ENCODE data around the gene LDLRAD1. TPM values are rescaled to one million over a fixed set of nuclear protein-coding genes. Genes with fewer than 3 reads are reported as not detected.

The LDLRAD1 gene
- total and polyA plus RNA-seq, 4 donors = 8.0 to 30.1 (median 26.8) TPM

DNA sequence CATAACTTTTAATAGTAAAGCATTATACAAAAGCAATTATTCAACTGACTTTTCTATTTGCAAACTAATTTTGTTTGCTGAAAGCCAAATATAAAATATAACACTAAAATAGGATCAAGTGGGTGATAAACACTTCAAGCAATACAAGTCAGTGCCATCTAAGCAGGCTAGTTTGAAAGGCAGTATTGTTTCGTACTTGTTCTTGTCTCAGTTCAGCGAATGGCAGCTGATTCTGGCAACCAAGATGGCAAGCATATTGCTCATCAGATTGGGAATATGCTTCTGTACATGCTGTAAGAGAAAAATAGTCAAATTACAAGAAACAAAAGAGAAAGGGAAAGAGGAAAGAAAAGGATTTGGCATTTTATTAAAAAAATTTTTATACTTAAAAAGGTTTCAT is 27.5 kb upstream of the LDLRAD1 start:
- H3K9ac ChIP-seq (ENCODE audit: insufficient read depth in 1 of 2, low read length in 2 of 2) = no peak overlapping the region
- no peaks in the 10 kb centered on the region for H3K9me3 ChIP-seq (ENCODE audit: control insufficient read depth in 4 of 4, insufficient read depth in 3 of 4, low read length in 3 of 4)
- ATAC-seq (ENCODE audit: insufficient read depth, low FRiP score) (no peak), DNase-seq (no peak)
- peaks cover 0 to 9% (median 3%) of the 10 kb centered on the region in 5 donors for H3K4me1 ChIP-seq (ENCODE audit: control insufficient read depth in 5 of 5, insufficient read depth in 5 of 5, low read length in 5 of 5)
- no peak overlapping the region for H3K4me3 ChIP-seq
- no peaks in the 10 kb centered on the region for H3K27me3 ChIP-seq (ENCODE audit: control insufficient read depth in 3 of 3, insufficient read depth in 3 of 3, low read length in 2 of 3)
- no peak overlapping the region for H3K27ac ChIP-seq (ENCODE audit: low read depth in 1 of 2, low read length in 1 of 2)
- 91 to 94% methylated on average over 2 of the region's 2 CpGs for WGBS, 2 donors
- TF ChIP-seq, protein P1, sequence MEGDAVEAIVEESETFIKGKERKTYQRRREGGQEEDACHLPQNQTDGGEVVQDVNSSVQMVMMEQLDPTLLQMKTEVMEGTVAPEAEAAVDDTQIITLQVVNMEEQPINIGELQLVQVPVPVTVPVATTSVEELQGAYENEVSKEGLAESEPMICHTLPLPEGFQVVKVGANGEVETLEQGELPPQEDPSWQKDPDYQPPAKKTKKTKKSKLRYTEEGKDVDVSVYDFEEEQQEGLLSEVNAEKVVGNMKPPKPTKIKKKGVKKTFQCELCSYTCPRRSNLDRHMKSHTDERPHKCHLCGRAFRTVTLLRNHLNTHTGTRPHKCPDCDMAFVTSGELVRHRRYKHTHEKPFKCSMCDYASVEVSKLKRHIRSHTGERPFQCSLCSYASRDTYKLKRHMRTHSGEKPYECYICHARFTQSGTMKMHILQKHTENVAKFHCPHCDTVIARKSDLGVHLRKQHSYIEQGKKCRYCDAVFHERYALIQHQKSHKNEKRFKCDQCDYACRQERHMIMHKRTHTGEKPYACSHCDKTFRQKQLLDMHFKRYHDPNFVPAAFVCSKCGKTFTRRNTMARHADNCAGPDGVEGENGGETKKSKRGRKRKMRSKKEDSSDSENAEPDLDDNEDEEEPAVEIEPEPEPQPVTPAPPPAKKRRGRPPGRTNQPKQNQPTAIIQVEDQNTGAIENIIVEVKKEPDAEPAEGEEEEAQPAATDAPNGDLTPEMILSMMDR (IDR thresholded peaks at IDR 0.05; ENCODE audit: control extremely low read depth, extremely low read depth) = no peak
- H3K36me3 ChIP-seq (ENCODE audit: control insufficient read depth in 4 of 4, insufficient read depth in 4 of 4, low read length in 4 of 4) = peaks cover 1 to 18% (median 13%) of the 10 kb centered on the region in 4 donors

DNA sequence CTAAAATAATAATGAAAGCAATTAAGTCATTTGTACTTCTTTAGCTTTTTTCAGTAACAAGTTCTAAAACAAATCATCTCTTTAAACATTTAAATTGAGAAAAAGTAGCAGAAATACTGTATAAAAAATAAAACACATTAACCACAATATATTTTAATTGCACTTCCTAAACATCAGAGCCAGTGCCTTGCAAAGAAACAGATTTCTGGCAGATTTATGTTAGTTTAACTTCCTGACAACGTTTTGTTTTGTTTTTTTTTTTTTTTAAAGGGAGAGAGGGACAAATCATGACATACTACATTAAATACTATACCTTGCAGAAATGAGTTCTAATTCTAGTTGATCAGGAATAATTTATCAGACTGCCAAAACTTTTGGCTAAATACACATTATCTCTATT is 23.8 kb upstream of the LDLRAD1 start:
- Histone ChIP-seq H3K27ac (ENCODE audit: low read depth in 1 of 2, low read length in 1 of 2) (no peak overlapping the region), H3K9me3 (ENCODE audit: control insufficient read depth in 4 of 4, insufficient read depth in 3 of 4, low read length in 3 of 4) (no peaks in the 10 kb centered on the region), H3K4me3 (no peak overlapping the region), H3K9ac (ENCODE audit: insufficient read depth in 1 of 2, low read length in 2 of 2) (no peak overlapping the region), H3K4me1 (ENCODE audit: control insufficient read depth in 5 of 5, insufficient read depth in 5 of 5, low read length in 5 of 5) (peaks cover 0 to 5% (median 0%) of the 10 kb centered on the region in 5 donors), H3K27me3 (ENCODE audit: control insufficient read depth in 3 of 3, insufficient read depth in 3 of 3, low read length in 2 of 3) (no peaks in the 10 kb centered on the region), H3K36me3 (ENCODE audit: control insufficient read depth in 4 of 4, insufficient read depth in 4 of 4, low read length in 4 of 4) (peaks cover 8 to 42% (median 19%) of the 10 kb centered on the region in 4 donors)
- DNase-seq (no peak), ATAC-seq (ENCODE audit: insufficient read depth, low FRiP score) (no peak)
- TF ChIP-seq, protein P1 (IDR thresholded peaks at IDR 0.05; ENCODE audit: control extremely low read depth, extremely low read depth) = no peak
- 8 to 17% methylated on average over 1 of the region's 1 CpG for WGBS, 2 donors

DNA sequence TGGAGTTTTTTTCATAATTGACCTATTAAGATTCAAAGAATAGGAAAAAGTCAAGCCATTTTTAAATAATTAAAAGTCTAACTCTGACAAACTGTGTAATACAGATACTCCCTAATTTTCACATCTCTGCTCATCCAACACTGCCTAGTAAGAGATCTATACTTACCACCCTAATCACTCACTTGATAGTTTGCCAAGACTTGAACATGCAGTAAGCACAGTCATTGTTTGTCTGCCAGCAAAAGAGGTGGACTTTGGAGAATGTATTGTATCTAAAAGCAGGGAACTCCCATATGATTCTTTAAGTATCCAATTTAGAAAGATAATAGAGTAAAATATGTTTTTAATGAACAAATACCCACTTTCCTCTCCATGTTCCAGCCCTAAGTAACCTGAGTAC is 19.5 kb upstream of the LDLRAD1 start:
- Histone ChIP-seq H3K36me3 (ENCODE audit: control insufficient read depth in 4 of 4, insufficient read depth in 4 of 4, low read length in 4 of 4) (peaks cover 24 to 56% (median 32%) of the 10 kb centered on the region in 4 donors), H3K27ac (ENCODE audit: low read depth in 1 of 2, low read length in 1 of 2) (no peak overlapping the region), H3K9ac (ENCODE audit: insufficient read depth in 1 of 2, low read length in 2 of 2) (no peak overlapping the region), H3K4me1 (ENCODE audit: control insufficient read depth in 5 of 5, insufficient read depth in 5 of 5, low read length in 5 of 5) (no peaks in the 10 kb centered on the region), H3K27me3 (ENCODE audit: control insufficient read depth in 3 of 3, insufficient read depth in 3 of 3, low read length in 2 of 3) (no peaks in the 10 kb centered on the region), H3K4me3 (no peak overlapping the region), H3K9me3 (ENCODE audit: control insufficient read depth in 4 of 4, insufficient read depth in 3 of 4, low read length in 3 of 4) (no peaks in the 10 kb centered on the region)
- TF ChIP-seq, protein P1 (IDR thresholded peaks at IDR 0.05; ENCODE audit: control extremely low read depth, extremely low read depth) = no peak
- DNase-seq (no peak), ATAC-seq (ENCODE audit: insufficient read depth, low FRiP score) (no peak)

Data from lung (tissue), 12 donors.